Suppressor macrophage treated with lipopolysaccharide for 1 hour (primary cell): ENCODE results near the gene IFT43.

Source experiments
- DNase-seq, 3 donors: peaks; one replicate each; pipeline ENCODE4 v3.0.0-alpha.2; 2020 to 2022

The IFT43 gene

GRCh38 chr14:75985618-75986438 is at the start of gene IFT43:
Gene IFT43 (plus strand): TSS chr14:75985763. CDS start chr14:75985787, 24 bp downstream.
- DNase-seq = peak; percentile 87 to 95 (median 94)

- DNase-seq = no peak
Measured at GRCh38 chr14:75939200-75939599, 46.4 kb upstream of the IFT43 start.

- no peak for DNase-seq
Measured at GRCh38 chr14:75941030-75941429, 44.5 kb upstream of the IFT43 start.

GRCh38 chr14:75944607-75945241 is 40.8 kb upstream of the IFT43 start:
- DNase-seq = no peak

GRCh38 chr14:75946785-75947184 is 38.8 kb upstream of the IFT43 start:
- DNase-seq = no peak

GRCh38 chr14:75952489-75952888 is 33.1 kb upstream of the IFT43 start:
- DNase-seq = no peak

GRCh38 chr14:75959031-75959430 is 26.5 kb upstream of the IFT43 start:
- no peak for DNase-seq

- DNase-seq = no peak
Measured at GRCh38 chr14:75960231-75960630, 25.3 kb upstream of the IFT43 start.

GRCh38 chr14:75961662-75962061 is 23.9 kb upstream of the IFT43 start:
- DNase-seq = no peak

GRCh38 chr14:75967866-75968265 is 17.7 kb upstream of the IFT43 start:
- DNase-seq = no peak

- DNase-seq = no peak
Measured at GRCh38 chr14:75968456-75968855, 17.1 kb upstream of the IFT43 start.

- no peak for DNase-seq
Measured at GRCh38 chr14:75969126-75969525, 16.4 kb upstream of the IFT43 start.

GRCh38 chr14:75969891-75970290 is 15.7 kb upstream of the IFT43 start:
- DNase-seq = no peak

- DNase-seq = no peak
Measured at GRCh38 chr14:75970989-75971388, 14.6 kb upstream of the IFT43 start.

- no peak for DNase-seq
Measured at GRCh38 chr14:75971509-75971908, 14.1 kb upstream of the IFT43 start.

- no peak for DNase-seq
Measured at GRCh38 chr14:75972801-75973421, 12.7 kb upstream of the IFT43 start.

GRCh38 chr14:75976826-75977581 is 8.6 kb upstream of the IFT43 start:
- DNase-seq = no peak

- no peak for DNase-seq
Measured at GRCh38 chr14:75977582-75977943, 8.0 kb upstream of the IFT43 start.

GRCh38 chr14:75978249-75978731 is 7.3 kb upstream of the IFT43 start:
- DNase-seq = no peak

GRCh38 chr14:75979071-75979571 is 6.4 kb upstream of the IFT43 start:
- peak in 2 of 3 donors; percentile 10 to 37 for DNase-seq

- DNase-seq = no peak
Measured at GRCh38 chr14:75979648-75980565, 5.7 kb upstream of the IFT43 start.

- no peak for DNase-seq
Measured at GRCh38 chr14:75980856-75981255, 4.7 kb upstream of the IFT43 start.
